GM12878 (cell line): Measurements from ENCODE around the gene SCAMP4. TPM values are rescaled to one million over a fixed set of nuclear protein-coding genes. Genes with fewer than 3 reads are reported as not detected.
A peak's percentile ranks its signal among the peaks of the same experiment; 100 is the strongest.

Experiments used
- ATAC-seq: fragments of 200-7000 bp; cut with Tn5 transposase; 3 replicates; pipeline ENCODE4 v1.9.1; 2020; ENCODE audit warnings: mild to moderate bottlenecking, moderate library complexity
- BruUV-seq: library from RNA; stranded (reverse); fragments of 400-500 nt; replicated peaks from 2 replicates; lab custom pipeline; 2021; lab: Mats Ljungman, UMichigan
- CTCF ChIA-PET: fragments of 300-600 bp; sonication (Branson Sonifier 250); formaldehyde crosslinking; extraction: SDS; loops from one replicate; lab custom pipeline; 2021; ENCODE audit warnings: inconsistent platforms; lab: Yijun Ruan, JAX
- POLR2A ChIA-PET: fragments of 350-600 bp; formaldehyde crosslinking; extraction: SDS; loops from one replicate; lab custom pipeline; 2021; ENCODE audit warnings: inconsistent platforms; lab: Charles Lee
- RAD21 ChIA-PET: fragments of 300-600 bp; sonication (Branson Sonifier 250); formaldehyde crosslinking; loops from one replicate; lab custom pipeline; 2023; ENCODE audit warnings: antibody characterized with exemption; ENCODE audit not compliant: unreplicated experiment; lab: Charles Lee
- SMC1A ChIA-PET: fragments of 300-600 bp; sonication (Branson Sonifier 250); formaldehyde crosslinking; loops from one replicate; lab custom pipeline; 2023; ENCODE audit not compliant: unreplicated experiment, uncharacterized antibody; lab: Charles Lee
- DNase-seq: peaks from one replicate; pipeline ENCODE4 v3.0.0-alpha.2; 2011; ENCODE audit warnings: low read depth, low spot score
- FAIRE-seq: peaks from 3 replicates; lab custom pipeline; 2011; peaks lifted over from hg19 to GRCh38; lab: Jason Lieb, UNC
- H2AFZ ChIP-seq: 2 replicates; pipeline ENCODE4 v1.6.0; 2011; ENCODE audit warnings: low read depth, low read length, control low read depth; ENCODE audit not compliant: control insufficient read depth
- H3K27ac ChIP-seq: 2 replicates; pipeline ENCODE4 v1.5.1; 2011; ENCODE audit warnings: control low read depth; ENCODE audit not compliant: control insufficient read depth, insufficient read depth
- H3K27me3 ChIP-seq, 2 experiments: replicated peaks in 1 of 2; 2 replicates each; pipeline versions ENCODE4 v1.6.0 to v1.6.1; 2011; ENCODE audit warnings: low read length in 1 of 2; ENCODE audit not compliant: control insufficient read depth in 2 of 2, insufficient read depth in 2 of 2
- H3K36me3 ChIP-seq, 2 experiments: 2 replicates each; pipeline ENCODE4 v1.5.1; 2011; ENCODE audit warnings: low read length in 1 of 2; ENCODE audit not compliant: control insufficient read depth in 2 of 2, insufficient read depth in 2 of 2
- H3K4me1 ChIP-seq: 2 replicates; pipeline ENCODE4 v1.6.1; 2011; ENCODE audit warnings: mild to moderate bottlenecking, low read length, moderate library complexity, mixed read lengths; ENCODE audit not compliant: control insufficient read depth, insufficient read depth
- H3K4me2 ChIP-seq: 2 replicates; pipeline ENCODE4 v1.6.0; 2011; ENCODE audit warnings: control low read depth; ENCODE audit not compliant: control insufficient read depth, insufficient read depth
- H3K4me3 ChIP-seq: fragments of 200-600 bp; sonication (generic); 2 replicates; pipeline ENCODE4 v1.5.1; 2016
- H3K79me2 ChIP-seq: 2 replicates; pipeline ENCODE4 v1.6.0; 2011; ENCODE audit warnings: low read length; ENCODE audit not compliant: control insufficient read depth, insufficient read depth
- H3K9ac ChIP-seq: 2 replicates; pipeline ENCODE4 v1.8.0; 2011; ENCODE audit warnings: low read length, control low read depth, mixed read lengths; ENCODE audit not compliant: control insufficient read depth, insufficient read depth
- H3K9me3 ChIP-seq: replicated peaks from 3 replicates; pipeline ENCODE4 v1.5.1; 2011; ENCODE audit warnings: mild to moderate bottlenecking, low read length; ENCODE audit not compliant: control insufficient read depth, insufficient read depth
- H4K20me1 ChIP-seq: 2 replicates; pipeline ENCODE4 v1.6.0; 2011; ENCODE audit not compliant: control insufficient read depth, insufficient read depth
- BHLHE40 ChIP-seq, 2 experiments: fragments of 450-650 bp in 1 of 2; IDR thresholded peaks; 2 replicates each; pipeline ENCODE4 v1.6.1; 2011 to 2017; ENCODE audit warnings: low read depth in 2 of 2, borderline replicate concordance in 1 of 2, improper control_type of control experiment in 1 of 2, low read length in 1 of 2, mild to moderate bottlenecking in 1 of 2
- CREB1 ChIP-seq: IDR thresholded peaks from 2 replicates; pipeline ENCODE4 v1.6.1; 2012; ENCODE audit warnings: low read depth, mild to moderate bottlenecking, inconsistent platforms
- CTCF ChIP-seq, 3 experiments: IDR thresholded peaks in 2 of 3; conservative IDR thresholded peaks in 1 of 3; 2 replicates each; pipeline ENCODE4 v1.5.1; 2011; ENCODE audit warnings: low read depth in 3 of 3, low read length in 3 of 3, mild to moderate bottlenecking in 3 of 3, control low read depth in 2 of 3, moderate library complexity in 2 of 3, inconsistent platforms in 1 of 3, mixed read lengths in 1 of 3; ENCODE audit not compliant: control insufficient read depth in 2 of 3, insufficient read depth in 1 of 3; ENCODE audit errors: extremely low read depth in 1 of 3
- EED ChIP-seq: sonication (generic); IDR thresholded peaks from 2 replicates; pipeline ENCODE4 v1.6.1; 2016; ENCODE audit warnings: antibody characterized with exemption, low read depth
- ETV6 ChIP-seq, 2 experiments: fragments of 450-650 bp in 1 of 2; IDR thresholded peaks in 1 of 2; conservative IDR thresholded peaks in 1 of 2; 2 replicates each; pipeline ENCODE4 v1.6.1; 2014; ENCODE audit warnings: antibody characterized with exemption in 1 of 2, borderline replicate concordance in 1 of 2, low read depth in 1 of 2, mild to moderate bottlenecking in 1 of 2, moderate library complexity in 1 of 2
- HDAC6 ChIP-seq: fragments of 200-600 bp; sonication (generic); IDR thresholded peaks from one replicate; pipeline ENCODE4 v1.8.0; 2017; ENCODE audit warnings: antibody characterized with exemption; ENCODE audit not compliant: unreplicated experiment
- NFIC ChIP-seq: IDR thresholded peaks from 2 replicates; pipeline ENCODE4 v1.6.1; 2012; ENCODE audit warnings: low read depth, mild to moderate bottlenecking, inconsistent platforms, low read length, moderate library complexity
- NR2C2 ChIP-seq: IDR thresholded peaks from 2 replicates; pipeline ENCODE4 v1.6.1; 2011; ENCODE audit warnings: borderline replicate concordance, low read depth; ENCODE audit not compliant: control insufficient read depth, insufficient read length
- PBX3 ChIP-seq: IDR thresholded peaks from 2 replicates; pipeline ENCODE4 v1.6.1; 2011; ENCODE audit warnings: mild to moderate bottlenecking, low read depth, low read length, moderate library complexity; ENCODE audit not compliant: insufficient replicate concordance
- POLR2A ChIP-seq: IDR thresholded peaks from 2 replicates; pipeline ENCODE4 v1.6.1; 2011; ENCODE audit warnings: low read depth, mild to moderate bottlenecking, low read length
- RAD21 ChIP-seq: IDR thresholded peaks from 2 replicates; pipeline ENCODE4 v1.6.1; 2011; ENCODE audit warnings: mild to moderate bottlenecking, low read depth, low read length, moderate library complexity; ENCODE audit not compliant: insufficient read depth
- RB1 ChIP-seq: fragments of 450-650 bp; formaldehyde crosslinking; IDR thresholded peaks from 2 replicates; pipeline ENCODE4 v1.6.1; 2017; ENCODE audit warnings: mild to moderate bottlenecking, borderline replicate concordance
- RBBP5 ChIP-seq: fragments of 200-600 bp; sonication (generic); conservative IDR thresholded peaks from 2 replicates; pipeline ENCODE4 v1.6.1; 2016
- RUNX3 ChIP-seq: IDR thresholded peaks from 2 replicates; pipeline ENCODE4 v1.6.1; 2012; ENCODE audit warnings: low read length, inconsistent platforms
- SMARCA5 ChIP-seq: fragments of 450-650 bp; IDR thresholded peaks from 2 replicates; pipeline ENCODE4 v1.6.1; 2017; ENCODE audit warnings: mild to moderate bottlenecking
- SRF ChIP-seq, 2 experiments: IDR thresholded peaks; 2 replicates each; pipeline ENCODE4 v1.6.1; 2011; ENCODE audit warnings: low read depth in 2 of 2, low read length in 2 of 2, mild to moderate bottlenecking in 1 of 2, moderate library complexity in 1 of 2
- STAT3 ChIP-seq: IDR thresholded peaks from 2 replicates; pipeline ENCODE4 v1.6.1; 2011; ENCODE audit warnings: low read depth, low read length, improper control_type of control experiment
- WRNIP1 ChIP-seq: IDR thresholded peaks from 2 replicates; pipeline ENCODE4 v1.6.1; 2011; ENCODE audit warnings: low read depth, low read length, improper control_type of control experiment, borderline replicate concordance
- ZNF207 ChIP-seq: fragments of 450-650 bp; IDR thresholded peaks from 2 replicates; pipeline ENCODE4 v1.6.1; 2014; ENCODE audit warnings: antibody characterized with exemption, mild to moderate bottlenecking, borderline replicate concordance
- ZNF384 ChIP-seq: IDR thresholded peaks from 2 replicates; pipeline ENCODE4 v1.6.1; 2012; ENCODE audit warnings: low read depth, mild to moderate bottlenecking, low read length, improper control_type of control experiment, borderline replicate concordance
- WGBS: methylation state at CpG from one replicate; pipeline ENCODE4 v1.1.6; 2016; ENCODE audit warnings: low lambda C conversion rate; ENCODE audit not compliant: insufficient replicate concordance, insufficient coverage; ENCODE audit errors: missing lambda C conversion rate; 5-methylcytosine and 5-hydroxymethylcytosine counted together
- in situ Hi-C: fragments of 300-500 bp; cut with MboI; formaldehyde crosslinking; loops from 9 replicates; pipeline ENCODE4 v1.14.3; 2018; ENCODE audit warnings: mixed read lengths
- intact Hi-C: fragments of 100-400 bp; cut with micrococcal nuclease; formaldehyde crosslinking; loops from one replicate; pipeline ENCODE4 v1.14.2; 2022; ENCODE audit not compliant: unreplicated experiment
- polyA plus RNA-seq, 11 experiments: library from polyadenylated mRNA; depleted of rRNA in 4 of 11; unstranded in 6 of 11; stranded (reverse) in 5 of 11; fragments of >200 nt; fragmentation: Nextera tagmentation in 4 of 11; fragmentation: Illumina TruSeq in 1 of 11; extraction: Ambion mirVana in 4 of 11; extraction: Trizol in 1 of 11; gene quantifications; 1 replicate in 1 of 11; 2 replicates in 10 of 11; pipeline versions ENCODE4 v1.2.1 to v1.2.3, GENCODE V29; 2011 to 2016; ENCODE audit warnings: inconsistent platforms in 2 of 11, missing spikeins in 2 of 11, low read depth in 1 of 11
- total RNA-seq, 4 experiments: library from RNA; depleted of rRNA in 3 of 4; stranded (reverse); fragments of >200 nt in 3 of 4; fragmentation: Illumina TruSeq in 1 of 4; extraction: Trizol in 1 of 4; gene quantifications; 2 replicates each; pipeline versions ENCODE4 v1.2.1 to v1.2.3, GENCODE V29; 2013 to 2021

SCAMP4 gene
- total and polyA plus RNA-seq, 10 of the 15 experiments (the other 5 are each of a cell fraction or from before 2014, with no cell fraction given): 0.63 to 34.7 (median 12.8) TPM

GRCh38 chr19:1929021-1929742 is 24.0 kb downstream of the SCAMP4 start:
- ChIA-PET SMC1A (interaction anchor here (1.0 to 1.8 kb wide), 4 partner anchors 9 to 60 kb away, joined by 3 to 7 read pairs (median 4); no protein-coding TSS in a partner anchor), CTCF (interaction anchor here (0.8 to 2.2 kb wide), 13 partner anchors 10 to 305 kb away, joined by 3 to 11 read pairs (median 4); partner anchors contain the start of genes ADAT3 and SCAMP4), POLR2A (interaction anchor here (0.6 to 0.8 kb wide), 3 partner anchors 31 to 64 kb away, joined by 4 to 9 read pairs (median 7); no protein-coding TSS in a partner anchor), RAD21 (interaction anchor here (1.0 to 2.5 kb wide), 4 partner anchors 25 to 65 kb away, joined by 4 to 6 read pairs (median 5); no protein-coding TSS in a partner anchor)
- H3K27ac ChIP-seq: no peak overlapping the region
- no peaks in the 10 kb centered on the region; a peak in 2 of 4 replicates for H3K36me3 ChIP-seq
- peaks cover 3% of the 10 kb centered on the region; the same call in 1 of the 3 replicates for H3K9me3 ChIP-seq
- peak overlapping the region; percentile 44; the same call in 1 of the 2 replicates for H2AFZ ChIP-seq
- no peaks in the 10 kb centered on the region for H4K20me1 ChIP-seq
- peak; percentile 83 for FAIRE-seq
- DNase-seq: no peak
- intact Hi-C loops: loop anchor here (2.0 kb wide), 2 partner anchors 32 to 64 kb away; no protein-coding TSS in a partner anchor
- no peaks in the 10 kb centered on the region for H3K79me2 ChIP-seq
- peak overlapping the region; percentile 78 for H3K4me2 ChIP-seq
- ATAC-seq: peak; percentile 98
- in situ Hi-C loops: no loop called here
- H3K4me1 ChIP-seq: peaks cover 9% of the 10 kb centered on the region
- H3K9ac ChIP-seq: peak overlapping the region; percentile 45
- 13% methylated on average over 39 of the region's 42 CpGs for WGBS
- BruUV-seq: no TSS peak
- peak overlapping the region; percentile 45; the same call in 1 of the 2 replicates for H3K4me3 ChIP-seq
- no peaks in the 10 kb centered on the region for H3K27me3 ChIP-seq
- TF ChIP-seq ZNF384: peak; percentile 69
- TF ChIP-seq RB1: peak; percentile 51; the same call in 1 of the 2 replicates
- peak; percentile 83 to 97 (median 85) for TF ChIP-seq CTCF (IDR thresholded peaks at IDR 0.05 in 2 of 3, conservative IDR thresholded peaks at IDR 0.05 in 1 of 3; ENCODE audit: control insufficient read depth in 2 of 3, extremely low read depth in 1 of 3, insufficient read depth in 1 of 3, low read depth in 3 of 3, low read length in 3 of 3)
- TF ChIP-seq ZNF207: 0 out of 2 replicates have a peak, but pooled peaks have one; percentile 36
- TF ChIP-seq NR2C2: no peak
- no peak for TF ChIP-seq POLR2A
- no peak for TF ChIP-seq WRNIP1
- 0 out of 2 replicates have a peak, but pooled peaks have one; percentile 31 for TF ChIP-seq CREB1
- no peak for TF ChIP-seq NFIC
- TF ChIP-seq RAD21: peak; percentile 89
- TF ChIP-seq HDAC6: no peak
- TF ChIP-seq ETV6 (conservative IDR thresholded peaks at IDR 0.05 in 1 of 2, IDR thresholded peaks at IDR 0.05 in 1 of 2; ENCODE audit: borderline replicate concordance in 1 of 2, low read depth in 1 of 2): no peak
- TF ChIP-seq PBX3: peak; percentile 23
- no peak for TF ChIP-seq EED
- TF ChIP-seq STAT3: no peak
- TF ChIP-seq RBBP5: no peak
- TF ChIP-seq SRF (IDR thresholded peaks at IDR 0.05; ENCODE audit: low read depth in 2 of 2, low read length in 2 of 2): 0 out of 4 replicates have a peak, but pooled peaks of 1 of the 2 experiments have one; percentile 40
- TF ChIP-seq BHLHE40 (IDR thresholded peaks at IDR 0.05; ENCODE audit: borderline replicate concordance in 1 of 2, low read depth in 2 of 2, low read length in 1 of 2): peak; percentile 15 to 47; a peak in 1 of 4 replicates
- peak; percentile 76; the same call in 1 of the 2 replicates for TF ChIP-seq SMARCA5
- TF ChIP-seq RUNX3: 0 out of 2 replicates have a peak, but pooled peaks have one; percentile 18
